Measurements from ENCODE around the gene TP53RK.

DNA sequence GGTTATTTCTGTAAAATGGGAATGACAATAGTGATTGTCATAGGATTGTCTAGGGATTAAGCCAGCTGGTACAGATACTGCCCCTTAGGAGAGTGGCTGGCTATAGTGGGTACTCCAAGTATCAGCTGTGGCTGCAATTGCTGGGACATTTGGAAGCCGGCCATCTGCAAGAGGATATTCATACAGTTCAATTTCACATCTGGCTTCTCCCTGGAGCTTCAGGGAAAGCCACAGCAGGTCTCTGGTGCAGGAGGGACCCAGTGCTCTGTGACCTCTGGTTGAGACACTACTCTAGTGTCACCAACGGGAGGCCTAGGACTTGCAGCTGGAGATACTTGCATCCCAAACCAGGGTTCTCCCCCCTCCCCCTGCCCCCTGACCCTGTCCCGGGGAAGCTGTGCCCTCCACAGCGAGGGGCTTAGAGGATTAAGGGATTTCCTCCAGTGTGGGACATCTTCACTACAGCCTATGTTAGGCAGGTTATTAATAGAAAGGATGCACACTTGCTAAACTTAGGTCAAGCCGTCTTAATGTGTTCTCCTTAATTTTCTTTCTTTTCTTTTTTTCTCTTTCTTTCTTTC lies 22.9 kb upstream of the TP53RK start:
- TF ChIP-seq RARB (CRISPR knock-in tag; IDR thresholded peaks at IDR 0.05) (no peak), ZNF70 (CRISPR knock-in tag; IDR thresholded peaks at IDR 0.05) (no peak), ISL1 (CRISPR knock-in tag; IDR thresholded peaks at IDR 0.05) (no peak), PATZ1 (CRISPR knock-in tag; IDR thresholded peaks at IDR 0.05; ENCODE audit: borderline replicate concordance) (no peak), ZFP30 (CRISPR knock-in tag; IDR thresholded peaks at IDR 0.05) (no peak), CSDC2 (CRISPR knock-in tag; IDR thresholded peaks at IDR 0.05) (no peak), ESRRG (CRISPR knock-in tag; IDR thresholded peaks at IDR 0.05) (no peak), ZNF565 (CRISPR knock-in tag; conservative IDR thresholded peaks at IDR 0.05; ENCODE audit: low read depth) (no peak), SNAI2 (CRISPR knock-in tag; IDR thresholded peaks at IDR 0.05) (no peak), ZFP3 (CRISPR knock-in tag; IDR thresholded peaks at IDR 0.05) (no peak)
- TF ChIP-seq, protein P1, sequence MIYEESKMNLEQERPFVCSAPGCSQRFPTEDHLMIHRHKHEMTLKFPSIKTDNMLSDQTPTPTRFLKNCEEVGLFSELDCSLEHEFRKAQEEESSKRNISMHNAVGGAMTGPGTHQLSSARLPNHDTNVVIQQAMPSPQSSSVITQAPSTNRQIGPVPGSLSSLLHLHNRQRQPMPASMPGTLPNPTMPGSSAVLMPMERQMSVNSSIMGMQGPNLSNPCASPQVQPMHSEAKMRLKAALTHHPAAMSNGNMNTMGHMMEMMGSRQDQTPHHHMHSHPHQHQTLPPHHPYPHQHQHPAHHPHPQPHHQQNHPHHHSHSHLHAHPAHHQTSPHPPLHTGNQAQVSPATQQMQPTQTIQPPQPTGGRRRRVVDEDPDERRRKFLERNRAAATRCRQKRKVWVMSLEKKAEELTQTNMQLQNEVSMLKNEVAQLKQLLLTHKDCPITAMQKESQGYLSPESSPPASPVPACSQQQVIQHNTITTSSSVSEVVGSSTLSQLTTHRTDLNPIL (CRISPR knock-in tag; IDR thresholded peaks at IDR 0.05; ENCODE audit: low read depth): no peak
- TF ChIP-seq, protein P2, sequence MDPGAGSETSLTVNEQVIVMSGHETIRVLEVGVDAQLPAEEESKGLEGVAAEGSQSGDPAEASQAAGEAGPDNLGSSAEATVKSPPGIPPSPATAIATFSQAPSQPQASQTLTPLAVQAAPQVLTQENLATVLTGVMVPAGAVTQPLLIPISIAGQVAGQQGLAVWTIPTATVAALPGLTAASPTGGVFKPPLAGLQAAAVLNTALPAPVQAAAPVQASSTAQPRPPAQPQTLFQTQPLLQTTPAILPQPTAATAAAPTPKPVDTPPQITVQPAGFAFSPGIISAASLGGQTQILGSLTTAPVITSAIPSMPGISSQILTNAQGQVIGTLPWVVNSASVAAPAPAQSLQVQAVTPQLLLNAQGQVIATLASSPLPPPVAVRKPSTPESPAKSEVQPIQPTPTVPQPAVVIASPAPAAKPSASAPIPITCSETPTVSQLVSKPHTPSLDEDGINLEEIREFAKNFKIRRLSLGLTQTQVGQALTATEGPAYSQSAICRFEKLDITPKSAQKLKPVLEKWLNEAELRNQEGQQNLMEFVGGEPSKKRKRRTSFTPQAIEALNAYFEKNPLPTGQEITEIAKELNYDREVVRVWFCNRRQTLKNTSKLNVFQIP (CRISPR knock-in tag; IDR thresholded peaks at IDR 0.05; ENCODE audit: borderline replicate concordance, low read depth): no peak
